T-cell (primary cell): ENCODE data around the gene MT1M. TPM values are rescaled to one million over a fixed set of nuclear protein-coding genes. Genes with fewer than 3 reads are reported as not detected.

Experiments
- ATAC-seq, 4 experiments: fragments of 200-7000 bp in 3 of 4; fragments of 150-1000 bp in 1 of 4; cut with Tn5 transposase; replicated peaks in 1 of 4; 1 replicate in 3 of 4; 2 replicates in 1 of 4; pipeline ENCODE4 v1.10.0; 2021; ENCODE audit warnings: moderate library complexity in 3 of 4, mild to moderate bottlenecking in 2 of 4, moderate number of reproducible peaks in 1 of 4
- CTCF ChIA-PET, 2 donors: fragments of 300-600 bp; sonication (Branson Sonifier 250); formaldehyde crosslinking; loops; one replicate each; lab custom pipeline; 2022; ENCODE audit warnings: antibody characterized with exemption in 2 of 2; lab: Charles Lee
- POLR2A ChIA-PET, 2 donors: fragments of 300-600 bp; sonication (Branson Sonifier 250); formaldehyde crosslinking; loops; one replicate each; lab custom pipeline; 2022; ENCODE audit warnings: antibody characterized with exemption in 2 of 2; lab: Charles Lee
- DNase-seq, 35 experiments: peaks; one replicate each; pipeline versions ENCODE4 v3.0.0 to v3.0.0-alpha.2; 2013 to 2023
- H3K27ac ChIP-seq: one replicate; pipeline ENCODE4 v1.5.1; 2013; ENCODE audit warnings: low read length
- H3K27me3 ChIP-seq, 2 experiments: replicated peaks in 1 of 2; 1 replicate in 1 of 2; 2 replicates in 1 of 2; pipeline versions ENCODE4 v1.6.1 to v1.7.0; 2013; ENCODE audit warnings: low read length in 1 of 2, mixed read lengths in 1 of 2; ENCODE audit not compliant: control insufficient read depth in 2 of 2, insufficient read depth in 2 of 2; ENCODE audit errors: extremely low read depth in 1 of 2
- H3K36me3 ChIP-seq, 2 donors: 1 replicate in 1 of 2; 2 replicates in 1 of 2; pipeline versions ENCODE4 v1.6.1 to v1.7.0; 2013; ENCODE audit warnings: low read length in 1 of 2; ENCODE audit not compliant: control insufficient read depth in 2 of 2, insufficient read depth in 1 of 2; ENCODE audit errors: extremely low read depth in 1 of 2
- H3K4me1 ChIP-seq, 2 experiments: 1 replicate in 1 of 2; 2 replicates in 1 of 2; pipeline versions ENCODE4 v1.6.1 to v1.7.0; 2013; ENCODE audit warnings: low read length in 2 of 2, mixed read lengths in 1 of 2; ENCODE audit not compliant: insufficient read depth in 2 of 2, control insufficient read depth in 1 of 2; ENCODE audit errors: extremely low read depth in 1 of 2
- H3K4me3 ChIP-seq, 2 donors: 1 replicate in 1 of 2; 2 replicates in 1 of 2; pipeline versions ENCODE4 v1.5.1 to v1.7.0; 2013; ENCODE audit warnings: mild to moderate bottlenecking in 2 of 2, low read length in 1 of 2, moderate library complexity in 1 of 2; ENCODE audit not compliant: control insufficient read depth in 1 of 2; ENCODE audit errors: extremely low read depth in 1 of 2
- H3K9me3 ChIP-seq: 2 replicates; pipeline ENCODE4 v1.7.0; 2013
- H3K27ac Mint-ChIP-seq, 2 donors: one replicate each; pipeline ENCODE4 v1.8.0; 2020 to 2021; ENCODE audit warnings: mild to moderate bottlenecking in 2 of 2, mixed read lengths in 2 of 2
- H3K27me3 Mint-ChIP-seq, 2 donors: one replicate each; pipeline ENCODE4 v1.8.0; 2021 to 2022; ENCODE audit warnings: mixed read lengths in 2 of 2
- H3K36me3 Mint-ChIP-seq: one replicate; pipeline ENCODE4 v1.8.0; 2021; ENCODE audit warnings: mixed read lengths
- H3K4me1 Mint-ChIP-seq, 3 donors: one replicate each; pipeline ENCODE4 v1.8.0; 2020 to 2022; ENCODE audit warnings: mixed read lengths in 3 of 3, mild to moderate bottlenecking in 1 of 3
- H3K4me3 Mint-ChIP-seq, 3 donors: one replicate each; pipeline ENCODE4 v1.8.0; 2020 to 2022; ENCODE audit warnings: mild to moderate bottlenecking in 3 of 3, mixed read lengths in 3 of 3, moderate library complexity in 3 of 3
- H3K9me3 Mint-ChIP-seq, 3 donors: one replicate each; pipeline ENCODE4 v1.8.0; 2020 to 2022; ENCODE audit warnings: mixed read lengths in 3 of 3
- WGBS: methylation state at CpG from one replicate; pipeline ENCODE4 v1.1.5; 2013; ENCODE audit warnings: missing lambda C conversion rate; ENCODE audit not compliant: insufficient coverage; 5-methylcytosine and 5-hydroxymethylcytosine counted together
- total RNA-seq, 35 experiments: library from RNA in 6 of 35; stranded (reverse) in 6 of 35; fragments of 120-200 nt in 1 of 35; gene quantifications; one replicate each; pipeline versions ENCODE4 v1.2.1 to v1.2.4 and lab custom pipeline; 2013 to 2026

MT1M gene
- total RNA-seq, 5 donors from 2014 or later (not counting 1 experiment from before 2014, with no cell fraction given), result not detected

- H3K27ac Mint-ChIP-seq, result no peak overlapping the region
- H3K27me3 Mint-ChIP-seq, result peaks cover 59 to 68% of the 10 kb centered on the region in 2 donors
- peaks cover 27 to 40% (median 30%) of the 10 kb centered on the region in 3 donors for H3K4me1 Mint-ChIP-seq
- peak overlapping the region; percentile 43 to 84 (median 45) for H3K4me3 Mint-ChIP-seq
- H3K27me3 ChIP-seq, result peaks cover 16 to 62% of the 10 kb centered on the region in 2 experiments
- 30% methylated on average over 2 of the region's 6 CpGs for WGBS
- DNase-seq (no peak), ATAC-seq (no peak)
- no peaks in the 10 kb centered on the region for H3K9me3 ChIP-seq
- no peaks in the 10 kb centered on the region for H3K36me3 Mint-ChIP-seq
- no peaks in the 10 kb centered on the region for H3K9me3 Mint-ChIP-seq
- no peak overlapping the region for H3K27ac ChIP-seq
- ChIA-PET CTCF (no interaction called here), POLR2A (no interaction called here)
- H3K4me3 ChIP-seq, result no peak overlapping the region
- no peaks in the 10 kb centered on the region for H3K36me3 ChIP-seq
- H3K4me1 ChIP-seq, result peaks cover 0 to 33% of the 10 kb centered on the region in 2 experiments
These were observed 448 bp downstream of the MT1M start for GRCh38 chr16:56632848-56633365.

- CTCF ChIA-PET, result interaction anchor here in 1 of 2 donors (0.6 kb wide), 1 partner anchor 63 kb away, joined by 3 read pairs; no protein-coding TSS in a partner anchor
- H3K36me3 Mint-ChIP-seq, result no peaks in the 10 kb centered on the region
- H3K4me3 Mint-ChIP-seq, result peak overlapping the region in 1 of 3 donors; percentile 84
- no peak overlapping the region for H3K27ac ChIP-seq
- H3K27me3 Mint-ChIP-seq, result peaks cover 62 to 72% of the 10 kb centered on the region in 2 donors
- WGBS, result 71% methylated on average over 3 of the region's 7 CpGs
- POLR2A ChIA-PET, result no interaction called here
- DNase-seq (no peak), ATAC-seq (no peak)
- H3K4me3 ChIP-seq, result no peak overlapping the region
- no peaks in the 10 kb centered on the region for H3K36me3 ChIP-seq
- H3K4me1 ChIP-seq, result peaks cover 0 to 40% of the 10 kb centered on the region in 2 experiments
- peaks cover 16 to 67% of the 10 kb centered on the region in 2 experiments for H3K27me3 ChIP-seq
- no peak overlapping the region for H3K27ac Mint-ChIP-seq
- H3K4me1 Mint-ChIP-seq, result peaks cover 30 to 43% (median 30%) of the 10 kb centered on the region in 3 donors
- H3K9me3 ChIP-seq, result no peaks in the 10 kb centered on the region
- H3K9me3 Mint-ChIP-seq, result no peaks in the 10 kb centered on the region
These were observed 1.1 kb downstream of the MT1M start for GRCh38 chr16:56633535-56633934.

- Histone ChIP-seq H3K27ac (no peak overlapping the region), H3K36me3 (no peaks in the 10 kb centered on the region), H3K9me3 (no peaks in the 10 kb centered on the region), H3K4me1 (peaks cover 0 to 41% of the 10 kb centered on the region in 2 experiments), H3K4me3 (peak overlapping the region in 1 of 2 donors; percentile 15), H3K27me3 (peaks cover 19 to 80% of the 10 kb centered on the region in 2 experiments)
- Mint-ChIP-seq H3K4me3 (peak overlapping the region; percentile 55 to 84 (median 57)), H3K27ac (peak overlapping the region in 1 of 2 donors; percentile 43), H3K9me3 (no peaks in the 10 kb centered on the region), H3K4me1 (peaks cover 30 to 46% (median 30%) of the 10 kb centered on the region in 3 donors), H3K36me3 (no peaks in the 10 kb centered on the region), H3K27me3 (peaks cover 73 to 85% of the 10 kb centered on the region in 2 donors)
- 7% methylated on average over 37 of the region's 47 CpGs for WGBS
- ChIA-PET CTCF (interaction anchor here in 1 of 2 donors (0.7 kb wide), 1 partner anchor 74 kb away, joined by 3 read pairs; no protein-coding TSS in a partner anchor), POLR2A (no interaction called here)
- ATAC-seq, result no peak
- DNase-seq, result no peak
These were observed 2.4 kb downstream of the MT1M start for GRCh38 chr16:56634715-56635440.

- ChIA-PET CTCF (interaction anchor here in 1 of 2 donors (0.6 kb wide), 1 partner anchor 58 kb away, joined by 4 read pairs; no protein-coding TSS in a partner anchor), POLR2A (no interaction called here)
- peaks cover 19 to 85% of the 10 kb centered on the region in 2 experiments for H3K27me3 ChIP-seq
- peak in 3 of 4 experiments; percentile 27 to 41 (median 28) for ATAC-seq
- no peak overlapping the region for H3K27ac ChIP-seq
- Mint-ChIP-seq H3K27ac (no peak overlapping the region), H3K27me3 (peaks cover 74 to 91% of the 10 kb centered on the region in 2 donors), H3K36me3 (no peaks in the 10 kb centered on the region), H3K9me3 (no peaks in the 10 kb centered on the region), H3K4me1 (peaks cover 30 to 43% (median 30%) of the 10 kb centered on the region in 3 donors), H3K4me3 (peak overlapping the region; percentile 34 to 84 (median 57))
- 3% methylated on average over 34 of the region's 40 CpGs for WGBS
- H3K4me1 ChIP-seq, result peaks cover 0 to 41% of the 10 kb centered on the region in 2 experiments
- no peaks in the 10 kb centered on the region for H3K9me3 ChIP-seq
- H3K36me3 ChIP-seq, result no peaks in the 10 kb centered on the region
- no peak for DNase-seq
- peak overlapping the region in 1 of 2 donors; percentile 15 for H3K4me3 ChIP-seq
These were observed 3.0 kb downstream of the MT1M start for GRCh38 chr16:56635441-56635967.

GRCh38 chr16:56636616-56637413, 4.4 kb downstream of the MT1M start:
- 38% methylated on average over 1 of the region's 9 CpGs for WGBS
- no peaks in the 10 kb centered on the region for H3K36me3 Mint-ChIP-seq
- no peak overlapping the region for H3K27ac ChIP-seq
- ChIA-PET CTCF (no interaction called here), POLR2A (no interaction called here)
- peaks cover 0 to 38% of the 10 kb centered on the region in 2 experiments for H3K4me1 ChIP-seq
- no peak for DNase-seq
- no peak for ATAC-seq
- no peak overlapping the region for H3K27ac Mint-ChIP-seq
- peaks cover 16 to 74% of the 10 kb centered on the region in 2 experiments for H3K27me3 ChIP-seq
- no peak overlapping the region for H3K4me3 ChIP-seq
- H3K4me3 Mint-ChIP-seq, result peak overlapping the region in 1 of 3 donors; percentile 84
- H3K4me1 Mint-ChIP-seq, result peaks cover 26 to 40% (median 27%) of the 10 kb centered on the region in 3 donors
- no peaks in the 10 kb centered on the region for H3K9me3 Mint-ChIP-seq
- peaks cover 72 to 86% of the 10 kb centered on the region in 2 donors for H3K27me3 Mint-ChIP-seq
- H3K9me3 ChIP-seq, result no peaks in the 10 kb centered on the region
- H3K36me3 ChIP-seq, result no peaks in the 10 kb centered on the region
